GM08714 (cell line): ENCODE data around the gene BAHCC1.

Experiments
- H3K4me3 ChIP-seq: fragments of 200-500 bp; sonication (Bioruptor generic); 2 replicates; pipeline ENCODE4 v1.5.1; 2014; ENCODE audit warnings: mild to moderate bottlenecking, low read length, inconsistent platforms
- ZNF274 ChIP-seq: IDR thresholded peaks from 2 replicates; pipeline ENCODE4 v1.6.1; 2012; ENCODE audit warnings: mild to moderate bottlenecking, low read depth, low read length

BAHCC1 gene

GRCh38 chr17:81436294-81436849 is 41.1 kb downstream of the BAHCC1 start:
- H3K4me3 ChIP-seq: no peak overlapping the region
- no peak for TF ChIP-seq ZNF274

- TF ChIP-seq ZNF274: no peak
- H3K4me3 ChIP-seq: no peak overlapping the region
Observed at GRCh38 chr17:81437191-81437651, 42.0 kb downstream of the BAHCC1 start.

GRCh38 chr17:81438007-81438659 is 42.9 kb downstream of the BAHCC1 start:
- no peak overlapping the region for H3K4me3 ChIP-seq
- no peak for TF ChIP-seq ZNF274

- no peak overlapping the region for H3K4me3 ChIP-seq
- no peak for TF ChIP-seq ZNF274
Observed at GRCh38 chr17:81438688-81439087, 43.4 kb downstream of the BAHCC1 start.

- H3K4me3 ChIP-seq: no peak overlapping the region
- no peak for TF ChIP-seq ZNF274
Observed at GRCh38 chr17:81440051-81440471, 44.8 kb downstream of the BAHCC1 start.

GRCh38 chr17:81440511-81441244 is 45.4 kb downstream of the BAHCC1 start:
- H3K4me3 ChIP-seq: no peak overlapping the region
- no peak for TF ChIP-seq ZNF274

- no peak for TF ChIP-seq ZNF274
- no peak overlapping the region for H3K4me3 ChIP-seq
Observed at GRCh38 chr17:81442791-81443190, 47.5 kb downstream of the BAHCC1 start.

- no peak for TF ChIP-seq ZNF274
- no peak overlapping the region for H3K4me3 ChIP-seq
Observed at GRCh38 chr17:81443269-81443668, 48.0 kb downstream of the BAHCC1 start.

- TF ChIP-seq ZNF274: no peak
- H3K4me3 ChIP-seq: no peak overlapping the region
Observed at GRCh38 chr17:81444610-81445339, 49.5 kb downstream of the BAHCC1 start.

GRCh38 chr17:81445642-81446503 is 50.6 kb downstream of the BAHCC1 start:
- no peak for TF ChIP-seq ZNF274
- no peak overlapping the region for H3K4me3 ChIP-seq

GRCh38 chr17:81447331-81447933 is 52.2 kb downstream of the BAHCC1 start:
- H3K4me3 ChIP-seq: no peak overlapping the region
- no peak for TF ChIP-seq ZNF274

GRCh38 chr17:81448442-81448841 is 53.2 kb downstream of the BAHCC1 start:
- H3K4me3 ChIP-seq: no peak overlapping the region
- TF ChIP-seq ZNF274: no peak

- H3K4me3 ChIP-seq: no peak overlapping the region
- no peak for TF ChIP-seq ZNF274
Observed at GRCh38 chr17:81448950-81449349, 53.7 kb downstream of the BAHCC1 start.
